LNCaP clone FGC (cell line): ENCODE results near the gene CACNA1A.

Source experiments
- DNase-seq: peaks from one replicate; pipeline ENCODE4 v3.0.0-alpha.2; 2011; ENCODE audit warnings: low read depth
- H3K4me3 ChIP-seq: 2 replicates; pipeline ENCODE4 v1.5.1; 2011; ENCODE audit warnings: mild to moderate bottlenecking, low read depth, low read length, control low read depth
- TF ChIP-seq, protein P1 (sequence below): IDR thresholded peaks from 2 replicates; pipeline ENCODE4 v1.5.1; 2012; ENCODE audit warnings: mild to moderate bottlenecking; ENCODE audit not compliant: control insufficient read depth, insufficient read depth; ENCODE audit errors: extremely low read depth

The CACNA1A gene

GRCh38 chr19:13343514-13343913 is 162.8 kb downstream of the CACNA1A start:
- TF ChIP-seq, protein P1, sequence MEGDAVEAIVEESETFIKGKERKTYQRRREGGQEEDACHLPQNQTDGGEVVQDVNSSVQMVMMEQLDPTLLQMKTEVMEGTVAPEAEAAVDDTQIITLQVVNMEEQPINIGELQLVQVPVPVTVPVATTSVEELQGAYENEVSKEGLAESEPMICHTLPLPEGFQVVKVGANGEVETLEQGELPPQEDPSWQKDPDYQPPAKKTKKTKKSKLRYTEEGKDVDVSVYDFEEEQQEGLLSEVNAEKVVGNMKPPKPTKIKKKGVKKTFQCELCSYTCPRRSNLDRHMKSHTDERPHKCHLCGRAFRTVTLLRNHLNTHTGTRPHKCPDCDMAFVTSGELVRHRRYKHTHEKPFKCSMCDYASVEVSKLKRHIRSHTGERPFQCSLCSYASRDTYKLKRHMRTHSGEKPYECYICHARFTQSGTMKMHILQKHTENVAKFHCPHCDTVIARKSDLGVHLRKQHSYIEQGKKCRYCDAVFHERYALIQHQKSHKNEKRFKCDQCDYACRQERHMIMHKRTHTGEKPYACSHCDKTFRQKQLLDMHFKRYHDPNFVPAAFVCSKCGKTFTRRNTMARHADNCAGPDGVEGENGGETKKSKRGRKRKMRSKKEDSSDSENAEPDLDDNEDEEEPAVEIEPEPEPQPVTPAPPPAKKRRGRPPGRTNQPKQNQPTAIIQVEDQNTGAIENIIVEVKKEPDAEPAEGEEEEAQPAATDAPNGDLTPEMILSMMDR, result no peak
- H3K4me3 ChIP-seq, result no peak overlapping the region
- DNase-seq, result no peak

DNA sequence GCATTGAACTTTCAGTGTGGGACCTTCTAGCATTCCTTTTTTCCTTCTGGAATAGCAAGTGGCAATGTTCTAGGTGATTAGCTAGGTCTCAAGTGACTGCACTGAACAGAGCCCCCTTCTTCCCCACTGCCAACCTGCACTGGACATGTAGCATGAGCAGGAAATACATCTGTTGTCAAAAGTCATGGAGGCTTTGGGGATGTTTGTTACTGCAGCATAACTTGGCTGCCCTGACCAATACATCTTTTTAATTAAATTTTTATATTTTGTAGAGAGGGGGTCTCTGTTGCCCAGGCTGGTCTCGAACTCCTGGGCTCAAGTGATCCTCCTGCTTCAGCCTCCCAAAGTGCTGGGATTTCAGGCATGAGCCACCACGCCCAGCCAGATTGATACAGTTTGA is 163.6 kb downstream of the CACNA1A start:
- no peak overlapping the region for H3K4me3 ChIP-seq
- no peak for DNase-seq
- TF ChIP-seq, protein P1, result no peak

DNA sequence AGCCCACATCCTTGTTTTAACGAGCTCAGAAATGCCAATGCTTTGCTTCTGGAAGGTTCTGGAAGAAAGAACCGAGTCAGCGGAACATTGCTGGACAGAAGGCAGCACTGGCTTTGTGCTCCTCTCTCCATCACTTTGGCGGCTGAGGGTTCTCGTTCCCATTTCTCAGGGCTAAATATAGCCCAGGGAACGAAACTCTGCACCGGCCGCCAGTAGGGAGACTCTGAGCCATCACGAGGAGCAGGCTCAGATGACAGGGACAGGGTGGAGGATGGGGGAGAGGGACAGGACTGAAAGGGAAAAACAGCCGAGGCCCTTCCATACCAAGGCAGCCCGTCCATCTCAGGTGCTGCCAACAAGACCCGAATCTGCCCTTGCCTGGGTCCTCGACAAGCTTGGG is 166.4 kb downstream of the CACNA1A start:
- no peak for DNase-seq
- TF ChIP-seq, protein P1, result no peak

DNA sequence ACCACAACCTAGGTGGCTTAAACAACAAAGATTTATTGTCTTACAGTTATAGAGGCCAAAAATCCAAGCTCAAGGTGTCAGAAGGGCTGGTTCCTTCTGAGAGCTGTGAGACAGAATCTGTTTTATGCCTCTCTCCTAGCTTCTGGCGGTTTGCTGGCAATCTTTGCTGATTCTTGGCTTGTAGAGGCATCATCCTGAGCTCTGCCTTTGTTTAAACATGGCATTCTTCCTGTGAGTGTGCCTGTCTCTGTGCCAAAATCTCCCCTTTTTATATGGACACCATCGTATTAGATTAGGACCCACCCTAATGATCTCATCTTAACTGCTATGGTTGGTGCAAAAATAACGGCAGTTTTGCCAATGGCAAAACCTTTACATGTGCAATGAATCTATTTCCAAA is 169.1 kb downstream of the CACNA1A start:
- no peak for DNase-seq
- H3K4me3 ChIP-seq, result no peak overlapping the region
- TF ChIP-seq, protein P1, result no peak

More for the DNA sequence above, 166.4 kb downstream of the CACNA1A start:
- H3K4me3 ChIP-seq, result no peak overlapping the region

- H3K4me3 ChIP-seq, result no peak overlapping the region
- DNase-seq, result no peak
- TF ChIP-seq, protein P1, result no peak
Measured at GRCh38 chr19:13334801-13335481, 171.3 kb downstream of the CACNA1A start.

DNA sequence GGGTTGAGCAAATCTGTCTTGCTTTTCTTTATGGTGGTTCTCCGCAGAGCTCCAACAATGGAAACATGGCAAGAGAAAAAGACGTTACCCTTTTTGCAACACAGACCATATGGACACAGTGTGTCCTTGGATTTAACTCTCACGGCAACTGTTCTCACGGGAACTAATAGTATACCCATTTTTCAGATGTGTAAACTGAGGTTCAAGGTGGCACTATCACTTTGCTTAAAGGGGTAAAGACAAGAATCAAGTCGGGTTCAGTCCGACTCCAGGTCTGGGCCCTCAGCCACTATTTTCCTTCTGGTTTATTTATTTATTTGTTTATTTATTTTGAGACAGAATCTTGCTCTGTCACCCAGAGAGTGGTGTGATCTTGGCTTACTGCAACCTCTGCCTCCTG is 176.0 kb downstream of the CACNA1A start:
- TF ChIP-seq, protein P1, result no peak
- DNase-seq, result no peak
- no peak overlapping the region for H3K4me3 ChIP-seq

GRCh38 chr19:13329766-13330165 is 176.5 kb downstream of the CACNA1A start:
- H3K4me3 ChIP-seq, result no peak overlapping the region
- TF ChIP-seq, protein P1, result no peak
- no peak for DNase-seq
